Germinal center (tissue), 1 donor: Measurements from ENCODE around the gene CYP4A22.
"Not testable (repeated sequence)": the region's sequence is repeated elsewhere in the genome, so short reads cannot be mapped to it uniquely, and the experiment has no call there.

ENCODE experiments used
- DNase-seq: peaks from one replicate; pipeline ENCODE4 v3.0.0; 2012; ENCODE audit warnings: mixed read lengths, low spot score

CYP4A22 gene, protein sequence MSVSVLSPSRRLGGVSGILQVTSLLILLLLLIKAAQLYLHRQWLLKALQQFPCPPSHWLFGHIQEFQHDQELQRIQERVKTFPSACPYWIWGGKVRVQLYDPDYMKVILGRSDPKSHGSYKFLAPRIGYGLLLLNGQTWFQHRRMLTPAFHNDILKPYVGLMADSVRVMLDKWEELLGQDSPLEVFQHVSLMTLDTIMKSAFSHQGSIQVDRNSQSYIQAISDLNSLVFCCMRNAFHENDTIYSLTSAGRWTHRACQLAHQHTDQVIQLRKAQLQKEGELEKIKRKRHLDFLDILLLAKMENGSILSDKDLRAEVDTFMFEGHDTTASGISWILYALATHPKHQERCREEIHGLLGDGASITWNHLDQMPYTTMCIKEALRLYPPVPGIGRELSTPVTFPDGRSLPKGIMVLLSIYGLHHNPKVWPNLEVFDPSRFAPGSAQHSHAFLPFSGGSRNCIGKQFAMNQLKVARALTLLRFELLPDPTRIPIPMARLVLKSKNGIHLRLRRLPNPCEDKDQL

DNA sequence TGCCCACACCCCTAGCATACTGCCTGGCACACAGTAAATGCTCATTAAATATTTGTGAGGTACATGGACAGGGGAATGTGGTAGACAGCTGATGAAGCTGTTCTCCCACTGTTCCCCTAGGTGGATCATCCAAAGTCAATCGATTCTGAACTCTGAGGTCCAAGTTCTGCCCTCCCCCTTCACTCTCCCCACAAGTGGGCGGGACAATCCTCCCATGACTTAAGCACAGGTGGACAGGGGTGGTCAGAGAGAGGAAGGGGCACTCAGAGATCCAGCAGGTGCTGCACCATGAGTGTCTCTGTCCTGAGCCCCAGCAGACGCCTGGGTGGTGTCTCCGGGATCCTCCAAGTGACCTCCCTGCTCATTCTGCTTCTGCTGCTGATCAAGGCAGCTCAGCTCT, at the start of gene CYP4A22:
CYP4A22 (plus strand) TSS at position 244 of the 400 bp plus-strand sequence; CDS start at position 289, 45 bp downstream.
- no peak for DNase-seq

DNA sequence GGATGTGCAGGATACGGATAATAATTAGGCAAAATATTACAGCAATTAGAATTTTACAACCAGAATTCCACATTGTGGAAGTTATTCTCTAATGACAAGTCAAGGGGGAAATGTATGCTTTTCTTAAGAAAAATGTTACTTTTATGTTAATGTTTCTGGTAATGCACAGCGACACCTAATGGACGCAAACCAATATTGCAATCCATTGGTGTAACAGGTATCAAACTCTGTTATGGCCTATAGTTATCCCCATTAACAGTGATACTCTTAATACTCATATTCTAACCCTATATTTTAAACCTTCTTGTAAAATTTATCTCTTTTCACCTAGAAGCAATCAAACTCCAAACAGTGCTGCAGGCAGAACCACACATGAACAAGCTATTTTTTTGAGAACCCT, 47.9 kb upstream of the CYP4A22 start:
- not testable (repeated sequence) for DNase-seq

DNA sequence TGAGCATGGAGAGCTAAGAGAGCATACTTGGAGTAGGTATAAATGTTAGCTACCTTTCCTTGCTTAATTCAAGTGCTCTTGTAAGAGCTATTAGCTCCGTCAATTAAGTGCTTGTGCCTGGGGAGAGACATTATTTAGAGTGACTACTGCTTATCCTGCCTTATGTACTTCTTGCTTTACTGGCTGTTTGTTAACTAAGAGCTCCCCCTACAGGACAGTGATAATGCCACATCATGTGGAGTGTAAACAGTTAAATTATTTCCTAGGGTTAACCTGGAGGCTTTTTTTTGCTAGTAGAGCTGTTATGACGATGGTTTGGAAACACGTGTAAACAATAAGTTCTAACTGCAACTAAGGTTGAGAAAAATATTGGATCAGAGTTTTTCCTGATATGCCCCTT, 45.8 kb upstream of the CYP4A22 start:
- DNase-seq: not testable (repeated sequence)

DNA sequence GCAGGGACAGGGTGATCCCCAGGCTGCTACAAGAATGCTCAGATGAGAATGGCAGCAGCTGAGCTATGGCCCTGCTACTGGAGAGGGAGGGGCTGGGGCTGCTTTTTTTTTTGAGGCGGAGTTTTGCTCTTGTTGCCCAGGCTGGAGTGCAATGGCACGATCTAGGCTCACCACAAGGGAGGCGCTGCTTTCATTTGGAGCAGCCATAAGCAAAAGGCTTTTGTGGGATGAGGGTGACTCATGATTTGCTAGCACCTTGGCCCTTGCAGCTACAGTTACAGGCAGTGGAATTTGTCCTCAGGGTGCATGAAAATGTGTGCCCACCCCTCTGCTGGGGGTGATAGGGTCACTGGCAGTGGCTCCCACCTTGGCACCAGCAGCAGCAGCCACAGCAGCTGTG, 32.4 kb upstream of the CYP4A22 start:
- DNase-seq: no peak

DNA sequence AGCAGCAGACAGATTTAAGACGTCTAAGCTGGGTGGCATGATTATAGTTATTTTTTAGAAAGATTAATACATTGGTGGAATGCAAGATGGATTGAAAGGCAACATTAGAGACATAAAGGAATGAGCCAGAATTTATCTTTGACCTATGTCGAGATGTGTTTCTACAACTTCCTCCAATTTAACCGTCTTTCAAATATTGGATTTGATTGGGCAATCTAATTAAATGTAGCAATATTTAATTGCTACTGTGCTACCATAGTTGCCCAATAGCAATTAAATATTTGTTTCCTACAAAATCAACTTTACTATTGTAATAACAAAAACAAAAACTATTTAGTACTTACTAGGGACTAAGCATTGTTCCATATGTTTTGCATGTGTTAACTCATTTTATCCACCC, 30.4 kb upstream of the CYP4A22 start:
- no peak for DNase-seq

DNA sequence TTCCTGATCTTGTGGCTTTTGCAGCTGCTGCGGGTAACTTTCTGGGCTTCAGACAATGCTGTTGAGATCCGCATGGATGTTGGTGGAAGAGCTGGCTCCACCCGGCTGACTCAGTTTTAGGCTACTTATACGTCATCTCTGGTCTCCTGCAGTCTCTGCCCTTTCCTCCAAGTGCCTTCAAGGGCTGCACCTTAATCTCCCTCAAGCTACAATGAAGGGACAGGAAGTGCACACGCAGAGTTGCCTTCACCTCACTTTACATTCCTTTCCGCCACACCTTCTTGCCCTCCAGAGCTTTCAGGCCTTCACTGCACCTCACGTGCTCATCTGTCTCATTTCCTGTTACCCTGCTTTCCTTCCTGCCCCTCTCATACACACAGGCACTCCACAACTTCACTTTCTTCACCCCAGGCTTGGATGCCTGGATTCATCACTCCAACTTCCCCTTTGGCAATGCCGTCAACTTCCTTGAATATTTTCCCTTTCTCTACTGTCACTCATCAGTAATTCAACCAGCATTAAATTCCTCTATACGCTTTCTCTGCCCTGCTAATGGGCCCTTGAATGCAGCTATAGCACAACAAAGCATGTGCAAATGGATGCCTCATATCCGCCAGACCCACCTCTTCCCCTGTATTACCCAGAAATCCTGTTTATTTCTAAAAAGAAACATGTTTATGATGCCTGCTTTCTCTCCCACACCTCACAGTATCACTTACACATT, 29.2 kb upstream of the CYP4A22 start:
- DNase-seq: not testable (repeated sequence)

DNA sequence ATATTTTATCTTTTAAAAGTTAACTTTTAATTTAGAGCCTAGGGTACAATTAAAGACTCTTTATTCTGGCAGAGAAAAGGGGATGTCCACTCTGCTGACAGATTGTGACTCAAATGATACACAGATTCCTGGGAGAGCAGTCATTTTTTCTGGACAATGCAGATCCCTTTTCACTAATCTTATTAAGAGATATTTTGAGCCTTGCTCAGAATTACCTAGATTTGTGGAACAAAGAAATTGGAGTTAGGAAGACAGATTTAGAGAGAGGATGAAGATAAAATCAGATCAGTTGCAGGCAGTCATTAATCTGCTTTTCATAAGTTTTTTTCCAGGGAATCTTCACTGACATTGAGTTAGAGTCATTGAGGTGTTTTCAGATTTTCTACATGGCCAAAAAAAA, 27.8 kb upstream of the CYP4A22 start:
- not testable (repeated sequence) for DNase-seq

DNA sequence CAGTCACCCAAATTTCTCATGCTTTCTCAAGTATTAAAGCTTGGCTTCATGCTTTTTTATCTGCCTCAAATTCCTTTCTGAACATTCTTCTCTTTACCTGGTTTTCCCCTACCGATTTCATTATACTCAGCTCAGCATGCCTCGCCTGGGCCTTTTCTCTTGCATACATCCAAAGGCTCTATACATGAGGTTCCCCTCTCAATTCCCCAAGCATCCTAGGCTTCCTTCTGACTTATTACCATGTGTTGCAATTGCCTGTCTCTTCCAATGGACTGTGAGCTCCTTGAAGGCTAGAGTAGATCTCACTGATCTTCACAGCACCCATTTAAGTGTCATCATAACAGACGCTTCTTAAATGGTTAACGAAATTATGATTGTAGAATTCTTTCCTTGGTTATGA, 24.1 kb upstream of the CYP4A22 start:
- no peak for DNase-seq

DNA sequence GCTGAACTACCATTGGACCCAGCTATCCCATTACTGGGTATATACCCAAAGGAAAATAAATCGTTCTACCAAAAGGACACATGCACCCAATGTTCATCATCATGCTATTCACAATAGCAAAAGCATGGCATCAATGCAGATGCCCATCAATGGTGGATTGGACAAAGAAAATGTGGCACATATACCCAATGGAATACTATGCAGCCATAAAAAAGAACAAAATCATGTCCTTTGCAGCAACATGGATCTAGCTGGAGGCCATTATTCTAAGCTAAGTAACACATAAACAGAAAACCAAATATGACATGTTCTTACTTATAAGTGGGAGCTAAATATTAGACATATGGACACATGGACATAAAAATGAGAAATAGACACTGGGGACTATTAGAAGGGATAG, 16.2 kb upstream of the CYP4A22 start:
- DNase-seq: not testable (repeated sequence)

DNA sequence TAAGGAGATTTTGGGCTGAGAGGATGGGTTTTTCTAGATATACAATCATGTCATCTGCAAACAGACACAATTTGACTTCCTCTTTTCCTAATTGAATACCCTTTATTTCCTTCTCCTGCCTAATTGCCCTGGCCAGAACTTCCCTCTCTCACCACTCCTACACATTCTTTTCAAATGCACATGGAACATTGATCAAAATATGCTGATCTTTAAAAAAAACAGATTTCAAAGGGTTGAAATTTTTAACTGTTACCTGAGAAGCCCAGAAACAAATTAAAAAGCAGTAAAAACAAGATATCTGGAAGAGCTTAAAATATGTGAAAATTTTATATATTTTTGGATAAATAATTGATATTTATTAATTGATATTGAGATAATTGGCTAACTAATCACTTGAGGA, 12.4 kb upstream of the CYP4A22 start:
- not testable (repeated sequence) for DNase-seq

DNA sequence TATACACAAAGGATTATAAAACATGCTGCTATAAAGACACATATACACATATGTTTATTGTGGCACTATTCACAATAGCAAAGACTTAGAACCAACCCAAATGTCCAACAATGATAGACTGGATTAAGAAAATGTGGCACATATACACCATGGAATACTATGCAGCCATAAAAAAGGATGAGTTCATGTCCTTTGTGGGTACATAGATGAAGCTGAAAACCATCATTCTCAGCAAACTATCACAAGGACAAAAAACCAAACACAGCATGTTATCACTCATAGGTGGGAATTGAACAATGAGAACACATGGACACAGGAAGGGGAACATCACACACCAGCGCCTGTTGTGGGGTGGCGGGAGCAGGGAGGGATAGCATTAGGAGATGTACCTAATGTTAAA, 10.2 kb upstream of the CYP4A22 start:
- DNase-seq: not testable (repeated sequence)

DNA sequence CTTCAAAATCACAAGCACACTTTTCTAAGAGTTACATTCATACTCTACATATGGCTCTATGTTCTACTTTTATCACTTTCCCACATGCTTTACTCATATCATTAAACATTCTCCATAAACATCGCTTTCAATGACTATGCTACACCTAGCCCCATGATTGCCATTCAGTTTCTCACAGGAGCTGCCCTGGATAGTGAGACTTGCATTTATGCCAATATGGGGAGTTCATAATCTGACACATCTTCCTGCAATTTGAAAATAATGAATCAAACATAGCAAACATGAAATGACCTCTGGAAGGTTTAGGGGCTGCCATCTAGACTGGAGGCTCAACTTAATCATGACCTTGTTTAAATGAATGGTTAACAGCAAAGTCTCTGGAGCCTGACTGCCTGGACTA, 9.0 kb upstream of the CYP4A22 start:
- no peak for DNase-seq

DNA sequence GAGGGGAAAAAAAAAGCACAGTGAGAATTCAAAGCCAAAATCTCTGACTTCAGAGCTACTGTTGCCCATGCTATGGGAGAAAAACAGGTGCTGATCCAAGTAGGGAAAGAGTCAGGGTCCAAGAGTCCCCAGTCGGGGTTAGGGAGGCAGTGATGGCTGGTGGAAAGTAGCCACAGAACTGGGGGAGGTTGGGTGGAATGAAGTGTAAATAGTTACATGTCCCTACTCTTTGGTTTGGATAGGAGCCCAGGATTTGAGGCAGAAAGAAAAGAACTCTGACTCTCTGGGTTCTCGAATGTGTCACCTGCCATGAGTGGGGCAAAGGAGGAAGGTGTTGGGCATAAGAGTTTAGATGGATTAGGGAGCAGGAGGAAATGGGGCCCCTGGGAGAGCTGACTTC, 8.4 kb upstream of the CYP4A22 start:
- not testable (repeated sequence) for DNase-seq

DNA sequence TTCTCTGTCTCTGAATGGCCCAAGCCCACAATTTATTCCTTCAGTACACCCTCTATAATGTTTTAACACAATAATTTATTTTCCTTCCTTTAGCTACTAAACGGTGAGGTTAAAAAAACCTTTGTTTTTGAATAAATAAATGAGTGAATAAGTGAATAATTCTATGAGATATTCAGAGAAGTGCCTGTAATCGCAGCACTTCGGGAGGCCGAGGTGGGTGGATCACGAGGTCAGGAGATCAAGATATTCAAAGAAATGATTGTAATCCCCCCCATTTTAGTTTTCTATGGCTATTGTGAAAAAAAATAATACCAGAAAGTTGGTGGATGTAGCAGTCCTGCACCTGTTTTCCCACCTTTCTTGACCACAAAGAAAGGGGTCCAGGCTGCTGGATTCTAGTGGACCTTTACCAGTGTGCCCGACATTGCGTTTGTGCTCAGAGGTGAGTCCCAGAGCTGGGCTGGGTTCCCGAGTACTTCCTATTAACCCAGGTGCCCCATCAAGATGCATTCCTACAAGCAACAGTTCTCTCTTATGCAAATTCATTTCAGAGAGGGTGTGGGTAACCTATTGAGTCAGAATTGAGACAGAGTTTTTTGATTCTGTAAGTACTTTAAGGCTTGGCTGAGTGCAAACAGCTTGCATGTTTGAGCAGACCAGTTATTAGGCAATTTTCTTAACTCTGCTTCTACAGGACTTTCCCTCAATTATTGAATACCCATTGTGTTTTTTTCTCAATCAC, 7.6 kb upstream of the CYP4A22 start:
- DNase-seq: not testable (repeated sequence)

DNA sequence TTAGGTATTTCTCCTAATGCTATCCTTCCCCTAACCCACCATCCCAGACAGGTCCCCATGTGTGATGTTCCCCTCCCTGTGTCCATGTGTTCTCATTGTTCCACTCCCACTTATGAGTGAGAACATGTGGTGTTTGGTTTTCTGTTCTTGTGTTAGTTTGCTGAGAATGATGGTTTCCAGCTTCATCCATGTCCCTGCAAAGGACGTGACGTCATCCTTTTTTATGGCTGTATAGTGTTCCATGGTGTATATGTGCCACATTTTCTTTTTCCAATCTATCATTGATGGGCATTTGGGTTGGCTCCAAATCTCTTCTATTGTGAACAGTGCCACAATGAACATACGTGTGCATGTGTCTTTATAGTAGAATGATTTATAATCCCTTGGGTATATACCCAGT, 4.6 kb upstream of the CYP4A22 start:
- DNase-seq: not testable (repeated sequence)

DNA sequence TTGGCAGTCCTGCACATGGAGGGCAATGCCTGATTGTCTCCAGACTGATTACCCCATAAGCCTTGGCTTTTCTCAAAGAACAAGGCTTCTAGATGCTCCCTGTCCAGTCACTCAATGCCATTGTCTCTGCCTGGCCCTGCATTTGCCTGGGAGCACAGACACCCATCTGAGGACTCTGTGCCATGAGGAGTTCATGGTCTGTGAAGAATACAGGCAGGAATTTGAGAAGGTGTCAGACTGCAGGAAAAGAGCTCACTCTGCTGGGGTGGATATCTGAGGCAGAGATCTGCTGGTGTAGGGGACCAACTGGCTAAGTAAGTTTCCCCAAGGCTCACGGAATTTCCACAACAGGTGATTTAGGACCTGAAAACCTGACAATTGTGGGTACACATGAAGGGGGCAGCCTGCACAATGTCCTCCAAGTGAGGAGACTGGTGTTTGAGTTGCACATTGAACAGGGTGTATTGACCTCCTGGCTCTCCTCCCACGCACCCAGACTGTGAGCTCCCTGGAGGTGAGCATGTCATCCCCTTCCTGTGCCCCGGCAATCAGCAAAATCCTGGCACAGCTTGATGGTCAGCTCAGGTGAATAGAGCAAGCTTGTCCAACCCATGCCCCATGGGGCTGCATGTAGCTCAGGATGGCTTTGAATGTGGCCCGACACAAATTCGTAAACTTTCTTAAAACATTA, 829 bp downstream of the CYP4A22 start:
- DNase-seq: no peak

DNA sequence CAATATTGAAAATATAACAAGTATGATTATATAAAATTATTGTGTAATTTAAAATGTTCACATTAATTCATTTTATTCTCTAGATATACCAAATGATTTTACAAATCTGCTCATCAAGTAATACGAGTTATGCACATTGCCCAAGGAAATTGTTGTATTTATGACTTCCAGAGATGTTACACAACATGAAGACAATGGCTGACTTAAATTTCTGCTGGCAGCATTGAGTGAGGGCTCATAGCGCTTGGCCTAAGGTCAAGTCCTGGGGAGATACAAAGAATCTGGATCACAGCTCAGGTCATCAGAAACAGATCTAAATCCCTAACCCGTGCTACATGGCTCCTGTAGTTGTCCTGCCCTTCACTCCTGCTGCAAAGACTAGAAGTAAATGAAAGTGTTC, 3.1 kb downstream of the CYP4A22 start:
- DNase-seq: not testable (repeated sequence)

DNA sequence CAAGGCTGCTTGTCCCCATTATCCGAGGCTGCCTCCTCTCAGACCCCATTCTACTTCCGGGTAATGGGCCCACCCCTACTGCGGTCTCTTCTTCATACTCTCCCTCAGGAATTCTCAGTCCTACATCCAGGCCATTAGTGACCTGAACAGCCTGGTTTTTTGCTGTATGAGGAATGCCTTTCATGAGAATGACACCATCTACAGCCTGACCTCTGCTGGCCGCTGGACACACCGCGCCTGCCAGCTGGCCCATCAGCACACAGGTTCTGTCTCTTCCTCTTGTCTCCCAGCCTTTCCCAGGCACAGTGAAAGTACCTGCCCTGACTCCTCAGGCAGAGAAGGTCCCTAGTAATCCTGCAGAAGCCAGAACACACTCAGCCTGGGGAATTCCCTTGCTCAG, 6.4 kb downstream of the CYP4A22 start:
- not testable (repeated sequence) for DNase-seq

DNA sequence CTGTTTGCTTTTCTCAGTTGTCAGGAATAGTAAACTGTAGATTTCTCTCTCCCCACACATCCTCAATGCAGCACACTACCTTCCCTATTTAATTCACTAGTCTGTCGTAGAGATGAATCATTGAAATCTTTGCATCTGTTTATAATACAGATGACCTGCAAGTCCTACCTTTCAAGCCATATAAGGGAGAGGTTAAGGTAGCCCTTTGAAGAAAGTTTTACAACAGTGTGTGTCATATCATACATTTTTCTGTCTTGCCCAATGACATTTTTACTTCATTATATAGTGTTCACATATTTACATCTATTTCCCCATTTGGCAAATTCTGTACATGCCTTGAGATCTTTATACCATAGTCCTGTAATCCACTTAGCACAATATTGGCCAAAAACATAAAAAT, 9.3 kb downstream of the CYP4A22 start:
- not testable (repeated sequence) for DNase-seq

DNA sequence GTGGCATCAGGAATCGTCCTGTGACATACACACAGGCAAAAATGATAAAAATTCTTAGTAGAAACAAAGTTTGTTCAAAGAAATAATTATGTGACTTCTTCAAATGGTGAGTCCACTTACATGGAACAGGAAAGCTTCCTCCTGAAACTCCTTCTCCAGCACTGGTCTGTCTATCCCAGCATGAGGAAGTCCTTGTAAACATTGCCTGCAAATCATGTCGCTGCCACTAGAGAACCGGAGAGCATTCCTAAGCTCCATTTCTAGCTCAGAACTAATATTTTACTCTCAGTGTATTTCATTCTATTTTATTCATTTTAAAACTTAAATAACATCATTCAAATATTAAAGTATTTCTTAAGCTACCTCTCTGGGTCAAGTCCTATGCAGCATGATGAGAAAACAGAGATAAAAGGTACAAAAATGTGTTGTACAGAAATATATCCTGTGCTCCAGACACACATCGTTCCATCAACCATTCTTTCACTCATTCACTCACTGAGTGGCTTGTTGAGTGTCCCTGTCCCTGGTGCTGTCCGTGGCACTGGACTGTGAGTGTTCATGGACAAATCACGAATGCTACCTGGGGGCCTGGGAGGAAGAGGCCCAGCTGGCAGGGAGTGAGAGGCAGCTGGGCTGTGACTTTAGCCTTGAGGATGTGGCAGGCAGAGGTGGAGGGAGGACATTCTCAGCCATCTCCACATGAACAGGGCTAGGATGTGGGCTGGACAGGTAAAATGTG, 10.0 kb downstream of the CYP4A22 start:
- no peak for DNase-seq

DNA sequence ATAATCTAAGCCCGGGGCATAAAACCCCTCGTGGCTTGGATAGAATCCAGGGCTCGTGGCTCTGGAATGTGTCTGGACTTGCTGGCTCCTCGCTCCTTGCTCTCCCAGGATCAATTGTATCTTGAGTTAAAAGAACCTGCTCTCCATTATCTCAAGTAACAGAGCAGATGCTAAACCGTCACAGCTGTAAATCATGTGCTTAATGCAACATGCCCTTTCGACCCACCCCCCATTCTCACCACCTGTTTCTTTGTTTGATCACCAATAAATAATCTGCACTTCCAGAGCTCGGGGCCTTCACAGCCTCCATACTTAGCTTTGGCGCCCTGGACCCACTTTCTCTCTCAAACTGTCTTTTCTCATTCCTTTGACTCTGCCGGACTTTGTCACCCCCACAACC, 11.9 kb downstream of the CYP4A22 start:
- DNase-seq: not testable (repeated sequence)
